GM12872 (cell line): Measurements from ENCODE around the gene GOLGA6C.

Source experiments
- TF ChIP-seq, protein P1 (sequence below): IDR thresholded peaks from 3 replicates; pipeline ENCODE4 v1.5.1; 2011; ENCODE audit warnings: low read depth, mild to moderate bottlenecking, low read length, moderate library complexity; ENCODE audit not compliant: insufficient read depth

The GOLGA6C gene

DNA sequence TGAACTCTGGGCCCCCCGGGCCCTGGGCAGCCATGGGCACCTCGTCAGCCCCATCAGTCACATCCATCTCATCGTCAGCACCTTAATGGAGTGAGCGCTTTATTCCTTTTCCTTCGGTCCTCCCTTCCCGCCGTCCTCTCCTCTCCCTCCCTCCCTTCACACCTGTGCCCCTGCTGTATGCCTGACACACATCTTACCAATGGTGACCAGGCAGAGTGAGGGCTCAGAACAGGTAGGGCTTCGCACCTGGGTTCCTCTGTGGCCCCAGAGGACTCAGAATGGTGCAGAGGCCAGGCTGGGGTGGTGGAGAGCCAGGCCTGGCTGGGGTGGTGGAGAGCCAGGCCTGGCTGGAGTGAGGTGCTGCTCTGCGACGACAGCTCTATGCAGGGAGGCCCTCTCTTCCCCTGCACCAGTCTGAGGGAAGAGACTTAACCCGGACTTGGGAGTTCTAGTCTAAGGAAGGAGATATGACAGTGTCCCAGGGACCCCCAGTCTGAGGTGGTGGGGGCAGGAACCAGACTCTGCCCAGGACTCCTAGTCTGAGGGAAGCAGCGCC is 44.8 kb upstream of the GOLGA6C start:
- TF ChIP-seq, protein P1, sequence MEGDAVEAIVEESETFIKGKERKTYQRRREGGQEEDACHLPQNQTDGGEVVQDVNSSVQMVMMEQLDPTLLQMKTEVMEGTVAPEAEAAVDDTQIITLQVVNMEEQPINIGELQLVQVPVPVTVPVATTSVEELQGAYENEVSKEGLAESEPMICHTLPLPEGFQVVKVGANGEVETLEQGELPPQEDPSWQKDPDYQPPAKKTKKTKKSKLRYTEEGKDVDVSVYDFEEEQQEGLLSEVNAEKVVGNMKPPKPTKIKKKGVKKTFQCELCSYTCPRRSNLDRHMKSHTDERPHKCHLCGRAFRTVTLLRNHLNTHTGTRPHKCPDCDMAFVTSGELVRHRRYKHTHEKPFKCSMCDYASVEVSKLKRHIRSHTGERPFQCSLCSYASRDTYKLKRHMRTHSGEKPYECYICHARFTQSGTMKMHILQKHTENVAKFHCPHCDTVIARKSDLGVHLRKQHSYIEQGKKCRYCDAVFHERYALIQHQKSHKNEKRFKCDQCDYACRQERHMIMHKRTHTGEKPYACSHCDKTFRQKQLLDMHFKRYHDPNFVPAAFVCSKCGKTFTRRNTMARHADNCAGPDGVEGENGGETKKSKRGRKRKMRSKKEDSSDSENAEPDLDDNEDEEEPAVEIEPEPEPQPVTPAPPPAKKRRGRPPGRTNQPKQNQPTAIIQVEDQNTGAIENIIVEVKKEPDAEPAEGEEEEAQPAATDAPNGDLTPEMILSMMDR, result no peak

DNA sequence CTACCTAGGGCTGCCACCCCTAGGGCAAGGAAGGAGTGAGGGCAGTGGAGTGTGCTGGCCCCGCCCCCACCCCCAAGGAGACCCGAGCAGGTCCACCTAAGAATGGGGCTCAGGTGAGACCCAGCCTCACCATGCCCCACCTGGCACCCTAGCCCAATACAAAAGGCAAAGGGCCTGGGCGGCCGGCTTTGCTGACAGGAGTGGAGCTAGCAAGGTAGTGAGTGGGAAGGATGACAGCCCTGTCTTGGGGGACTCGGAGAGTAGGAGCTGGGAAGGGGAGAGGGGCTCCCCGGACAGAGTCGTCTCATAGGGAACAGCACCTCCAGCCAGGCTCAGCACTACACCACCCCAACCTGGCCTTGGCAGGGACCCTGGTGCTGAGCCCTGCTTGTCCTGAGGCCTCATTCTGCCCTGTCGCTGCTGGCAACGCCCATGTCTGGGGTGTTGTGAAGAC is 44.3 kb upstream of the GOLGA6C start:
- TF ChIP-seq, protein P1, result no peak

DNA sequence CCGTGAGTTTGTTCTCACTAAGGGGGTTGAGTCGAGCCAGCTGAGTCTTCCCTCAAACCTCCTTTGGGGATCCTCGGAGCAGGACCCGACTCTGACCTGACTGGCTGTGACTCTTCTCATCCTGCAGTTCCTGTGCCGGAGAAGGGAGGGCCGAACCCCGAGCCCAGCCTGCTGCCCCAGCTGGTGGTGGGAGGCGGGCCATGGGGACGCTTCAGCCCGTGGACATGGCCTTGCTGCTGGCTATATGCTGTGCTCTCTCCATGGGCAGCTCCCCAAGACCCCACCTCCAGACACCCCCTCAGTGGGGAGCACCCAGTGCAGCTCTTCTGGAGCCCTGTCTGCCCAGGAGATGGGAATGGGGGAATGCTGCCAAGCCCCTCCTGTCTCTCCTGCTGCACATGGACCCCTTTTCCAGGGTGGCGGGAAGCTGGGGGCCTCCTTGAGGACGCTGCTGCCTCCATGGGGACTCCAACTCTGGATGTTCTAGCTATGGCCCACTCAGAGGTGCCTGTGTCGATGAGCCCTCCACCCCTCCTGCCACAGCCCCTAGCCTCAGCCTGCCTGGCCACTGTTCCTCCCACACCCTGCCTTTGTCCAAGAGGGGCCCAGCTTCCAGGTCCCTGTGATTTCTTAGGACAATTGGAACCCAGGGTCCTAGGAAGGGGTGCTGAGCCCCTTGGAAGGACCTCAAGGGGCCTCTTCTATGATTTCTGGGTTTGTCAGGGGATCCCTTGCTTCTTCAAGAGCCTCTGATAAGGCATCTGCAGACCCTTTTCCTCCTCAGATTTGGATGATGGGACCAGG is 43.6 kb upstream of the GOLGA6C start:
- TF ChIP-seq, protein P1, result no peak

DNA sequence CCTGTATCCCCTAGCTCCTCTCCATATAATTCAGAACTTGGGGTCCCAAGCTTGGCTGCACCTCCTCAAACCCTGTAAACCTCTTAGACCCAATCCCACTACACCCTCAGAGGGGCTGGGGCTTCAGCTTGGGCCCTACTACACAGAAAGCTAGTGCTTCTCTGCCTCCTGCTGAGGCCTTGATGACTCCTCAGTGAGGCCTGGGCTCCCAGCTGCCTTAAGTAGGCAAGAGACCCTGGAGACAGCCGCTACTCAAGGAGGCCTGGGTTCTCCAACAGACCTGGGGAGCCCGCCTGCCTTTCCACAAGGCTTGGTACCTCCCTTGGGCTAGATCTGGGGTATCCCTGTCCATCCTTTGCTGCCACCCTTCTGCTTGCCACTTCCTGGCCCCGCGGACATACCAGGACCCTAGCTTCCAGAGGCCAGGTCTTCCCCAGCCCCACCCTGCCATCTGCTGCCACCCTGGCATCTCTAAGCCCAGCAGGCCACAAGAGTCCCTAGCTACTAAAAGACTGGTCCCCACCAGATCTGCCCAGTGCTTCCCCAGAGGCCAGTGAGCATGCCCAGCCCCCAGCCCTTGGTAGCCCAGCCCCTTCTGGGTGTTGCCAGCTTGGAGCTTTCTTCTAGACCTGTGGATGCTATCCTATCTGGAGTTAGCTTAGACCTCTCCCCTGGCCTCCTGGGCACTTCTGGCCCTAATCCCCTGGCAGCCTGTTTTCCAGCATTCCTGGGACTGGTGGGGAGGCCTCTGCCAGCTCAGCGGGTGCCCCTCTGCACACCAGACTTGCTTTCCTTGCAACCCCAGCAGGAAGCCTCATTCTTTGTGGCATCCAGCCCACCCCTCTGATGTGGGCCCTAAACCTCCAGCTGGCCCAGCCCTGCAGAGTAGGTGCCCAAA is 42.8 kb upstream of the GOLGA6C start:
- TF ChIP-seq, protein P1, result no peak

DNA sequence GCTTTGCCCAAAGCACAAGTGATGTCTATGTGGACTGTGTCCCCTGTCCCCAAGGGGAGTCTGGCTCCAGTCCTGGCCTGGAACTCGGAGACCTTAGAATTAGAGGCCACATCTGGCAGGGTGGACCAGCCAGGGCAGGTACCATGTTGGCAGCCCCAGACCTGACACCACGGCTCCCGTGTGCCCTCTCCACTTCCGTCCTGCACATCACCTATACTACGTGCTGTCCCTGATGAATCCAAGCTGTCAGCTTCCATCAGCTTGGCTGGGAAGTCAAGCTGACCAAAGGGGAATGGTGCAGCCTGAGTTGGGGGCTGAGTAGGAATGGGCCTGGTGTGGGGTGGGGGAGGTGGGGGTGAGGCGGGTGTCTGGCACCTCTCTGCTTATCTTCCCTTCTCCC is 41.1 kb upstream of the GOLGA6C start:
- TF ChIP-seq, protein P1, result no peak

DNA sequence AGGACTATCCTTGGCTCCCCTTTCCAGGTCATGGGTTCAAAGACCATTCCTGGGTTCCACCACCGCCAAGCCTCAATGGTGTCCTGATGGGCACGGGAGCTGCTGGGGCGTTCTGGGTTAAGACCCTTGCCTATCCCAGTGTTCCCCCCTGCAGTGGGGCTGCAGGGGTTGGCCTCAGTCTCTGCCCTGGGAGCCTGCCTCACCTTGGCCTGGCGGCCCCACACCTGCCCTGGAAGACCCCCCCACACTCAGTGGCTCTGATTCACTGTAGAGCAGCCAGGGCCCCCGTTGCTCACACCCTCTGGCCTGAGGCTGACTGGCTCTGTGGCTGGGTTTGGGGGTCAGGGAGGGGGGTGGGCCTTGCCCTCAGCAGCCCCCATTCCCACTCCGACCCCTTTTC is 34.4 kb upstream of the GOLGA6C start:
- TF ChIP-seq, protein P1, result no peak

DNA sequence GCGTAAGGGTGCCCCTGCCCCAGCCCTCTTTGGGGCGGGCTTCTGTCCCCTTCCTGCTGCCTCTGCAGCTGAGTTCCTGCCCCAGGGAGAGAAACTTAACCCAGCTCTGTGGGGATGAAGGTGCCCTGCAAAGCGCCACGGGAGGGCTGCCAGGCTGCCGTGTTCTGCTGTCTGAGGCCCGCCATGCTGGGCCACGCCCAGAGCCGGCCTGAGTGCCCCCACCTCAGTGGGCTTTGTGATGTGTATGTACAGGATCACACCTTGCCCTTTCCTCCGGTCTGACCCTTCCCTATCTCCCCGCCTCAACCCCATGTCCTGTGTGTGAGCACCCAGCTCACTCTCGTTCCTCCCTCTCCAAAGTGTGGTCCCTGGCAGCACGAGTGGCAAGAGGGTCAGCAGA is 33.9 kb upstream of the GOLGA6C start:
- TF ChIP-seq, protein P1, result no peak
